Endothelial cell (in vitro differentiated cells): Measurements from ENCODE around the gene NOX5. TPM values are rescaled to one million over a fixed set of nuclear protein-coding genes. Genes with fewer than 3 reads are reported as not detected.

ENCODE experiments used
- DNase-seq: peaks from one replicate; pipeline ENCODE4 v3.0.0; 2021; ENCODE audit warnings: low spot score
- H3K27ac Mint-ChIP-seq: one replicate; pipeline ENCODE4 v1.8.0; 2021; ENCODE audit warnings: mixed read lengths, inconsistent platforms; ENCODE audit not compliant: unreplicated experiment
- H3K27me3 Mint-ChIP-seq: one replicate; pipeline ENCODE4 v1.8.0; 2021; ENCODE audit warnings: mild to moderate bottlenecking, moderate library complexity, mixed read lengths, inconsistent platforms; ENCODE audit not compliant: unreplicated experiment
- H3K36me3 Mint-ChIP-seq: one replicate; pipeline ENCODE4 v1.8.0; 2021; ENCODE audit warnings: mild to moderate bottlenecking, low read depth, mixed read lengths, inconsistent platforms; ENCODE audit not compliant: unreplicated experiment
- H3K4me1 Mint-ChIP-seq: one replicate; pipeline ENCODE4 v1.8.0; 2021; ENCODE audit warnings: mild to moderate bottlenecking, mixed read lengths, inconsistent platforms; ENCODE audit not compliant: unreplicated experiment
- H3K4me3 Mint-ChIP-seq: one replicate; pipeline ENCODE4 v1.8.0; 2021; ENCODE audit warnings: mild to moderate bottlenecking, mixed read lengths, inconsistent platforms; ENCODE audit not compliant: unreplicated experiment
- H3K9me3 Mint-ChIP-seq: one replicate; pipeline ENCODE4 v1.8.0; 2021; ENCODE audit warnings: mixed read lengths, inconsistent platforms; ENCODE audit not compliant: unreplicated experiment
- CTCF ChIP-seq: fragments of 200-600 bp; sonication (generic); IDR thresholded peaks from one replicate; pipeline ENCODE4 v1.5.0; 2021; ENCODE audit warnings: antibody characterized with exemption; ENCODE audit not compliant: unreplicated experiment
- total RNA-seq: library from RNA; stranded (reverse); fragmentation: NEBNext Ultra II Directional; extraction: Animal tissue kit (Norgen Biotek cat#: 25700); gene quantifications from one replicate; pipeline ENCODE4 v1.2.1, GENCODE V29; 2021; ENCODE audit not compliant: unreplicated experiment

Gene NOX5
- total RNA-seq, 1 donor from 2014 or later, result not detected

GRCh38 chr15:68986322-68986721 is 28.2 kb upstream of the NOX5 start:
- no peak overlapping the region for H3K4me3 Mint-ChIP-seq
- H3K4me1 Mint-ChIP-seq, result no peaks in the 10 kb centered on the region
- no peaks in the 10 kb centered on the region for H3K9me3 Mint-ChIP-seq
- peaks cover 8% of the 10 kb centered on the region for H3K27me3 Mint-ChIP-seq
- no peak overlapping the region for H3K27ac Mint-ChIP-seq
- no peak for DNase-seq
- no peak for TF ChIP-seq CTCF
- no peaks in the 10 kb centered on the region for H3K36me3 Mint-ChIP-seq

GRCh38 chr15:68987120-68987519 is 27.4 kb upstream of the NOX5 start:
- Mint-ChIP-seq H3K36me3 (no peaks in the 10 kb centered on the region), H3K27ac (no peak overlapping the region), H3K9me3 (no peaks in the 10 kb centered on the region), H3K4me3 (no peak overlapping the region), H3K4me1 (no peaks in the 10 kb centered on the region), H3K27me3 (peaks cover 8% of the 10 kb centered on the region)
- no peak for DNase-seq
- no peak for TF ChIP-seq CTCF

GRCh38 chr15:68987676-68988075 is 26.8 kb upstream of the NOX5 start:
- Mint-ChIP-seq H3K9me3 (no peaks in the 10 kb centered on the region), H3K36me3 (no peaks in the 10 kb centered on the region), H3K27me3 (peaks cover 8% of the 10 kb centered on the region), H3K4me3 (no peak overlapping the region), H3K27ac (no peak overlapping the region), H3K4me1 (no peaks in the 10 kb centered on the region)
- no peak for TF ChIP-seq CTCF
- DNase-seq, result no peak

GRCh38 chr15:68989541-68990230 is 24.8 kb upstream of the NOX5 start:
- Mint-ChIP-seq H3K36me3 (no peaks in the 10 kb centered on the region), H3K27me3 (peaks cover 8% of the 10 kb centered on the region), H3K4me3 (no peak overlapping the region), H3K4me1 (no peaks in the 10 kb centered on the region), H3K27ac (no peak overlapping the region), H3K9me3 (no peaks in the 10 kb centered on the region)
- no peak for DNase-seq
- no peak for TF ChIP-seq CTCF

GRCh38 chr15:68990231-68990991 is 24.1 kb upstream of the NOX5 start:
- Mint-ChIP-seq H3K4me1 (no peaks in the 10 kb centered on the region), H3K9me3 (no peaks in the 10 kb centered on the region), H3K36me3 (no peaks in the 10 kb centered on the region), H3K27ac (no peak overlapping the region), H3K4me3 (no peak overlapping the region), H3K27me3 (peaks cover 8% of the 10 kb centered on the region)
- no peak for DNase-seq
- TF ChIP-seq CTCF, result no peak
